ENCODE measurements around the gene PLGRKT.

- TF ChIP-seq CTCF (IDR thresholded peaks at IDR 0.05; ENCODE audit: insufficient read depth, low read length, poor library complexity, severe bottlenecking) (no peak), EZH2phosphoT487 (conservative IDR thresholded peaks at IDR 0.05; ENCODE audit: low read length) (no peak)
These were observed 85.0 kb downstream of the PLGRKT start for GRCh38 chr9:5352637-5353248.
